OCI-LY7 (cell line): ENCODE results near the gene APOF. TPM values are rescaled to one million over a fixed set of nuclear protein-coding genes. Genes with fewer than 3 reads are reported as not detected.
A peak's percentile ranks its signal among the peaks of the same experiment; 100 is the strongest.

Experiments
- BruUV-seq: library from RNA; stranded (reverse); fragments of 400-500 nt; replicated peaks from 2 replicates; lab custom pipeline; 2021; lab: Mats Ljungman, UMichigan
- CTCF ChIA-PET: fragments of 300-600 bp; sonication (Branson Sonifier 250); formaldehyde crosslinking; loops from one replicate; lab custom pipeline; 2022; ENCODE audit warnings: antibody characterized with exemption; ENCODE audit not compliant: unreplicated experiment; lab: Charles Lee
- POLR2A ChIA-PET: fragments of 300-600 bp; sonication (Branson Sonifier 250); formaldehyde crosslinking; loops from one replicate; lab custom pipeline; 2022; ENCODE audit warnings: antibody characterized with exemption; lab: Charles Lee
- DNase-seq: peaks from one replicate; pipeline ENCODE4 v3.0.0-alpha.2; 2015; ENCODE audit warnings: low spot score
- H2AFZ ChIP-seq: fragments of 200-600 bp; sonication (generic), shearing (Covaris generic); 2 replicates; pipeline ENCODE4 v1.6.1; 2014; ENCODE audit warnings: mild to moderate bottlenecking, antibody characterized with exemption, low read length, moderate library complexity
- H3K27ac ChIP-seq: fragments of 200-600 bp; sonication (generic); 2 replicates; pipeline ENCODE4 v1.5.1; 2014; ENCODE audit warnings: mixed run types, low read depth, mild to moderate bottlenecking, moderate library complexity, low read length, inconsistent platforms; ENCODE audit not compliant: poor library complexity, severe bottlenecking
- H3K36me3 ChIP-seq: fragments of 200-600 bp; sonication (generic); 2 replicates; pipeline ENCODE4 v1.6.1; 2014; ENCODE audit warnings: mild to moderate bottlenecking, antibody characterized with exemption, low read length, moderate library complexity, mixed read lengths; ENCODE audit not compliant: insufficient read depth
- H3K4me1 ChIP-seq: fragments of 200-600 bp; sonication (generic); 2 replicates; pipeline ENCODE4 v1.5.1; 2014; ENCODE audit warnings: mild to moderate bottlenecking, low read length; ENCODE audit not compliant: insufficient read depth, poor library complexity, severe bottlenecking
- H3K4me2 ChIP-seq: fragments of 200-600 bp; sonication (generic); 2 replicates; pipeline ENCODE4 v1.6.1; 2014; ENCODE audit warnings: mild to moderate bottlenecking, low read length
- H3K4me3 ChIP-seq: fragments of 200-600 bp; sonication (generic); 2 replicates; pipeline ENCODE4 v1.5.1; 2014; ENCODE audit warnings: mild to moderate bottlenecking, low read depth, low read length; ENCODE audit not compliant: poor library complexity, severe bottlenecking
- H3K79me2 ChIP-seq: fragments of 200-600 bp; sonication (generic); 2 replicates; pipeline ENCODE4 v1.6.1; 2016; ENCODE audit warnings: low read depth, mild to moderate bottlenecking, low read length, moderate library complexity, mixed read lengths; ENCODE audit not compliant: insufficient read depth
- H3K9me2 ChIP-seq: fragments of 200-600 bp; sonication (generic); 2 replicates; pipeline ENCODE4 v1.6.1; 2016; ENCODE audit warnings: mild to moderate bottlenecking, low read length, mixed read lengths; ENCODE audit not compliant: insufficient read depth
- H3K9me3 ChIP-seq: fragments of 200-600 bp; sonication (generic); 2 replicates; pipeline ENCODE4 v1.6.1; 2014; ENCODE audit warnings: mild to moderate bottlenecking, mixed run types, low read length, mixed read lengths
- H4K20me1 ChIP-seq: fragments of 200-600 bp; sonication (generic); 2 replicates; pipeline ENCODE4 v1.6.1; 2014; ENCODE audit warnings: mild to moderate bottlenecking, antibody characterized with exemption, low read length, moderate library complexity, mixed read lengths; ENCODE audit not compliant: insufficient read depth
- CTCF ChIP-seq: fragments of 200-600 bp; sonication (generic); conservative IDR thresholded peaks from 2 replicates; pipeline ENCODE4 v1.5.1; 2014; ENCODE audit warnings: mild to moderate bottlenecking, antibody characterized with exemption, low read length, moderate library complexity, mixed read lengths
- EZH2phosphoT487 ChIP-seq: fragments of 200-600 bp; sonication (generic); IDR thresholded peaks from 2 replicates; pipeline ENCODE4 v1.6.1; 2018; ENCODE audit warnings: low read depth, borderline replicate concordance, mild to moderate bottlenecking, mixed run types, antibody characterized with exemption, low read length, moderate library complexity, mixed read lengths
- intact Hi-C: fragments of 100-400 bp; cut with micrococcal nuclease; formaldehyde crosslinking; loops from one replicate; pipeline ENCODE4 v1.10.0; 2022; ENCODE audit not compliant: unreplicated experiment
- total RNA-seq, 2 experiments: library from RNA; depleted of rRNA in 1 of 2; stranded (reverse); fragments of >200 nt in 1 of 2; shearing (Covaris generic) in 1 of 2; gene quantifications; 2 replicates each; pipeline ENCODE4 v1.2.3, GENCODE V29; 2014 to 2022

APOF gene
- total RNA-seq, 2 experiments from 2014 or later, result 0.16 to 0.38 TPM

- ChIA-PET CTCF (interaction anchor here (0.6 to 1.5 kb wide), 3 partner anchors 19 to 79 kb away, joined by 4 to 6 read pairs (median 4); partner anchors contain the start of gene STAT2), POLR2A (interaction anchor here (0.5 to 9.4 kb wide), 9 partner anchors 20 to 122 kb away, joined by 3 to 70 read pairs (median 5); partner anchors contain the start of genes CNPY2, RNF41, STAT2 and TIMELESS)
- intact Hi-C loops, result loop anchor here (2.0 kb wide), 2 partner anchors 22 to 36 kb away; partner anchors contain the start of gene STAT2
- BruUV-seq, result no TSS peak
- H3K9me2 ChIP-seq, result no peaks in the 10 kb centered on the region
- TF ChIP-seq CTCF (no peak), EZH2phosphoT487 (no peak)
- peak overlapping the region; percentile 65 for H3K4me3 ChIP-seq
- H3K79me2 ChIP-seq, result peaks cover 10% of the 10 kb centered on the region; the same call in 1 of the 2 replicates
- no peak for DNase-seq
- no peaks in the 10 kb centered on the region for H3K9me3 ChIP-seq
- H3K27ac ChIP-seq, result peak overlapping the region; percentile 85
- H2AFZ ChIP-seq, result peak overlapping the region; percentile 33; the same call in 1 of the 2 replicates
- peaks cover 60% of the 10 kb centered on the region for H3K4me1 ChIP-seq
- no peaks in the 10 kb centered on the region for H4K20me1 ChIP-seq
- peak overlapping the region; percentile 92 for H3K4me2 ChIP-seq
- peaks cover 33% of the 10 kb centered on the region for H3K36me3 ChIP-seq
Observed at GRCh38 chr12:56339158-56339422, 23.6 kb downstream of the APOF start.

- Histone ChIP-seq H3K9me2 (no peaks in the 10 kb centered on the region), H3K9me3 (no peaks in the 10 kb centered on the region), H3K36me3 (peaks cover 27% of the 10 kb centered on the region), H2AFZ (peak within 1 kb of the TSS; percentile 33; the same call in 1 of the 2 replicates), H3K79me2 (peaks cover 10% of the 10 kb centered on the region; the same call in 1 of the 2 replicates), H4K20me1 (no peaks in the 10 kb centered on the region), H3K4me2 (peak within 1 kb of the TSS; percentile 92), H3K4me1 (peaks cover 60% of the 10 kb centered on the region), H3K4me3 (peak within 1 kb of the TSS; percentile 65), H3K27ac (peak within 1 kb of the TSS; percentile 85)
- ChIA-PET CTCF (interaction anchor here (0.6 to 1.5 kb wide), 4 partner anchors 20 to 79 kb away, joined by 4 to 6 read pairs (median 4); partner anchors contain the start of gene STAT2), POLR2A (interaction anchor here (0.7 to 9.4 kb wide), 20 partner anchors 10 to 133 kb away, joined by 3 to 70 read pairs (median 5); partner anchors contain the start of genes CNPY2, RNF41, SPRYD4 and STAT2)
- DNase-seq, result peak; percentile 80
- no TSS peak for BruUV-seq
- TF ChIP-seq CTCF, result no peak
- TF ChIP-seq EZH2phosphoT487, result no peak
- intact Hi-C loops, result loop anchor here (2.0 kb wide), 2 partner anchors 22 to 36 kb away; partner anchors contain the start of gene STAT2
Observed at GRCh38 chr12:56338308-56339157, 24.1 kb downstream of the APOF start, which contains the start of gene IL23A. Gene IL23A, plus strand, starts transcription at chr12:56338884. Its CDS starts 161 bp downstream, at chr12:56339045.
